ENCODE results near the gene ITGA1. TPM values are rescaled to one million over a fixed set of nuclear protein-coding genes. Genes with fewer than 3 reads are reported as not detected.

Gene ITGA1
- total RNA-seq, 5 donors from 2014 or later (not counting 1 experiment from before 2014, with no cell fraction given) = 2.9 to 13.0 (median 6.8) TPM

GRCh38 chr5:52794519-52794918, 6.8 kb downstream of the ITGA1 start:
- H3K4me3 Mint-ChIP-seq = no peak overlapping the region
- no peak overlapping the region for H3K27ac Mint-ChIP-seq
- ATAC-seq (replicated peaks in 1 of 4) (no peak), DNase-seq (no peak)
- peaks cover 20 to 40% (median 24%) of the 10 kb centered on the region in 3 donors for H3K4me1 Mint-ChIP-seq
- Histone ChIP-seq H3K4me1 (ENCODE audit: control insufficient read depth in 1 of 2, extremely low read depth in 1 of 2, insufficient read depth in 2 of 2, low read length in 2 of 2) (peaks cover 7 to 15% of the 10 kb centered on the region in 2 experiments), H3K27ac (ENCODE audit: low read length) (no peak overlapping the region), H3K27me3 (replicated peaks in 1 of 2; ENCODE audit: control insufficient read depth in 2 of 2, extremely low read depth in 1 of 2, insufficient read depth in 2 of 2, low read length in 1 of 2) (no peaks in the 10 kb centered on the region), H3K36me3 (ENCODE audit: control insufficient read depth in 2 of 2, extremely low read depth in 1 of 2, insufficient read depth in 1 of 2, low read length in 1 of 2) (no peaks in the 10 kb centered on the region), H3K9me3 (no peaks in the 10 kb centered on the region), H3K4me3 (ENCODE audit: control insufficient read depth in 1 of 2, extremely low read depth in 1 of 2, low read length in 1 of 2) (no peak overlapping the region)
- H3K36me3 Mint-ChIP-seq = no peaks in the 10 kb centered on the region
- H3K9me3 Mint-ChIP-seq = no peaks in the 10 kb centered on the region
- ChIA-PET CTCF (no interaction called here), POLR2A (no interaction called here)
- no CpG with 5 or more reads among the region's 1 CpG for WGBS (ENCODE audit: insufficient coverage)
- H3K27me3 Mint-ChIP-seq = no peaks in the 10 kb centered on the region

- ATAC-seq (replicated peaks in 1 of 4) (no peak), DNase-seq (no peak)
- Histone ChIP-seq H3K9me3 (no peaks in the 10 kb centered on the region), H3K4me1 (ENCODE audit: control insufficient read depth in 1 of 2, extremely low read depth in 1 of 2, insufficient read depth in 2 of 2, low read length in 2 of 2) (peaks cover 16 to 24% of the 10 kb centered on the region in 2 experiments), H3K27ac (ENCODE audit: low read length) (no peak overlapping the region), H3K4me3 (ENCODE audit: control insufficient read depth in 1 of 2, extremely low read depth in 1 of 2, low read length in 1 of 2) (no peak overlapping the region), H3K27me3 (replicated peaks in 1 of 2; ENCODE audit: control insufficient read depth in 2 of 2, extremely low read depth in 1 of 2, insufficient read depth in 2 of 2, low read length in 1 of 2) (no peaks in the 10 kb centered on the region), H3K36me3 (ENCODE audit: control insufficient read depth in 2 of 2, extremely low read depth in 1 of 2, insufficient read depth in 1 of 2, low read length in 1 of 2) (no peaks in the 10 kb centered on the region)
- CTCF ChIA-PET = interaction anchor here (0.6 to 1.6 kb wide), 6 partner anchors 9 to 680 kb away, joined by 3 to 4 read pairs (median 3); partner anchors contain the start of genes ITGA1 (in 1 of the 2) and PELO (in 1 of the 2)
- Mint-ChIP-seq H3K36me3 (peaks cover 3% of the 10 kb centered on the region), H3K27me3 (no peaks in the 10 kb centered on the region), H3K9me3 (no peaks in the 10 kb centered on the region), H3K27ac (no peak overlapping the region), H3K4me3 (no peak overlapping the region), H3K4me1 (peaks cover 30 to 41% (median 39%) of the 10 kb centered on the region in 3 donors)
- POLR2A ChIA-PET = interaction anchor here in 1 of 2 donors (1.1 kb wide), 1 partner anchor 69 kb away, joined by 3 read pairs; no protein-coding TSS in a partner anchor
Observed at GRCh38 chr5:52796031-52796430, 8.3 kb downstream of the ITGA1 start.

- ChIA-PET POLR2A (no interaction called here), CTCF (interaction anchor here (0.6 to 1.6 kb wide), 6 partner anchors 11 to 679 kb away, joined by 3 to 4 read pairs (median 3); no protein-coding TSS in a partner anchor)
- Histone ChIP-seq H3K4me3 (ENCODE audit: control insufficient read depth in 1 of 2, extremely low read depth in 1 of 2, low read length in 1 of 2) (no peak overlapping the region), H3K9me3 (no peaks in the 10 kb centered on the region), H3K36me3 (ENCODE audit: control insufficient read depth in 2 of 2, extremely low read depth in 1 of 2, insufficient read depth in 1 of 2, low read length in 1 of 2) (no peaks in the 10 kb centered on the region), H3K4me1 (ENCODE audit: control insufficient read depth in 1 of 2, extremely low read depth in 1 of 2, insufficient read depth in 2 of 2, low read length in 2 of 2) (peaks cover 22 to 30% of the 10 kb centered on the region in 2 experiments), H3K27me3 (replicated peaks in 1 of 2; ENCODE audit: control insufficient read depth in 2 of 2, extremely low read depth in 1 of 2, insufficient read depth in 2 of 2, low read length in 1 of 2) (no peaks in the 10 kb centered on the region), H3K27ac (ENCODE audit: low read length) (no peak overlapping the region)
- Mint-ChIP-seq H3K36me3 (peaks cover 7% of the 10 kb centered on the region), H3K9me3 (no peaks in the 10 kb centered on the region), H3K27ac (peak overlapping the region in 1 of 2 donors; percentile 1), H3K4me1 (peaks cover 36 to 45% (median 45%) of the 10 kb centered on the region in 3 donors), H3K4me3 (no peak overlapping the region), H3K27me3 (no peaks in the 10 kb centered on the region)
- ATAC-seq (replicated peaks in 1 of 4) (no peak), DNase-seq (no peak)
- WGBS (ENCODE audit: insufficient coverage) = no CpG with 5 or more reads among the region's 2 CpGs
Observed at GRCh38 chr5:52796516-52797103, 8.9 kb downstream of the ITGA1 start.

- Histone ChIP-seq H3K4me1 (ENCODE audit: control insufficient read depth in 1 of 2, extremely low read depth in 1 of 2, insufficient read depth in 2 of 2, low read length in 2 of 2) (peaks cover 23 to 45% of the 10 kb centered on the region in 2 experiments), H3K27ac (ENCODE audit: low read length) (peak overlapping the region; percentile 75), H3K36me3 (ENCODE audit: control insufficient read depth in 2 of 2, extremely low read depth in 1 of 2, insufficient read depth in 1 of 2, low read length in 1 of 2) (no peaks in the 10 kb centered on the region), H3K4me3 (ENCODE audit: control insufficient read depth in 1 of 2, extremely low read depth in 1 of 2, low read length in 1 of 2) (peak overlapping the region; percentile 68 to 99), H3K9me3 (no peaks in the 10 kb centered on the region), H3K27me3 (replicated peaks in 1 of 2; ENCODE audit: control insufficient read depth in 2 of 2, extremely low read depth in 1 of 2, insufficient read depth in 2 of 2, low read length in 1 of 2) (no peaks in the 10 kb centered on the region)
- Mint-ChIP-seq H3K9me3 (no peaks in the 10 kb centered on the region), H3K36me3 (peaks cover 7% of the 10 kb centered on the region), H3K27me3 (no peaks in the 10 kb centered on the region), H3K4me1 (peaks cover 54 to 63% (median 62%) of the 10 kb centered on the region in 3 donors), H3K4me3 (peak overlapping the region; percentile 95 to 99 (median 98)), H3K27ac (peak overlapping the region; percentile 88 to 93)
- ChIA-PET POLR2A (interaction anchor here (0.5 to 1.4 kb wide), 8 partner anchors 9 to 208 kb away, joined by 3 to 5 read pairs (median 3); partner anchors contain the start of genes ITGA1 (in 1 of the 2) and PELO (in 1 of the 2)), CTCF (interaction anchor here (0.6 to 1.8 kb wide), 17 partner anchors 9 to 1836 kb away, joined by 3 to 13 read pairs (median 4); partner anchors contain the start of genes ITGA1 (in 2 of the 2), PELO (in 2 of the 2) and MOCS2 (in 1 of the 2))
- no peak for ATAC-seq (replicated peaks in 1 of 4)
- 100% methylated on average over 1 of the region's 3 CpGs for WGBS (ENCODE audit: insufficient coverage)
- DNase-seq = peak in 1 of 35 experiments; percentile 12
Observed at GRCh38 chr5:52798938-52799337, 11.2 kb downstream of the ITGA1 start.

GRCh38 chr5:52799358-52799982, 11.8 kb downstream of the ITGA1 start:
- DNase-seq = peak in 2 of 35 experiments; percentile 0 to 3
- peak; percentile 41 to 49 (median 48) for ATAC-seq (replicated peaks in 1 of 4)
- WGBS (ENCODE audit: insufficient coverage) = under 1% methylated on average over 17 of the region's 19 CpGs

GRCh38 chr5:52799983-52800393, 12.3 kb downstream of the ITGA1 start:
- peak overlapping the region; percentile 95 to 99 (median 98) for H3K4me3 Mint-ChIP-seq
- ATAC-seq (replicated peaks in 1 of 4) (peak; percentile 88 to 92 (median 90)), DNase-seq (peak; percentile 86 to 97 (median 92))
- peaks cover 23 to 45% of the 10 kb centered on the region in 2 experiments for H3K4me1 ChIP-seq (ENCODE audit: control insufficient read depth in 1 of 2, extremely low read depth in 1 of 2, insufficient read depth in 2 of 2, low read length in 2 of 2)
- ChIA-PET CTCF (interaction anchor here (0.6 to 1.8 kb wide), 15 partner anchors 8 to 1837 kb away, joined by 3 to 13 read pairs (median 4); partner anchors contain the start of genes ITGA1 (in 2 of the 2), PELO (in 2 of the 2) and MOCS2 (in 1 of the 2)), POLR2A (interaction anchor here (0.6 to 1.3 kb wide), 7 partner anchors 10 to 73 kb away, joined by 3 to 5 read pairs (median 3); partner anchors contain the start of genes ITGA1 (in 1 of the 2) and PELO (in 1 of the 2))
- peak overlapping the region; percentile 88 to 93 for H3K27ac Mint-ChIP-seq
- no peaks in the 10 kb centered on the region for H3K27me3 Mint-ChIP-seq
- peak overlapping the region; percentile 68 to 99 for H3K4me3 ChIP-seq (ENCODE audit: control insufficient read depth in 1 of 2, extremely low read depth in 1 of 2, low read length in 1 of 2)
- no peaks in the 10 kb centered on the region for H3K36me3 ChIP-seq (ENCODE audit: control insufficient read depth in 2 of 2, extremely low read depth in 1 of 2, insufficient read depth in 1 of 2, low read length in 1 of 2)
- no peaks in the 10 kb centered on the region for H3K9me3 Mint-ChIP-seq
- H3K36me3 Mint-ChIP-seq = peaks cover 15% of the 10 kb centered on the region
- no peaks in the 10 kb centered on the region for H3K27me3 ChIP-seq (replicated peaks in 1 of 2; ENCODE audit: control insufficient read depth in 2 of 2, extremely low read depth in 1 of 2, insufficient read depth in 2 of 2, low read length in 1 of 2)
- WGBS (ENCODE audit: insufficient coverage) = under 1% methylated on average over 31 of the region's 34 CpGs
- H3K27ac ChIP-seq (ENCODE audit: low read length) = peak overlapping the region; percentile 75
- H3K9me3 ChIP-seq = no peaks in the 10 kb centered on the region
- H3K4me1 Mint-ChIP-seq = peaks cover 62 to 72% (median 70%) of the 10 kb centered on the region in 3 donors

More at GRCh38 chr5:52799358-52799982, 11.8 kb downstream of the ITGA1 start:
- peak overlapping the region; percentile 95 to 99 (median 98) for H3K4me3 Mint-ChIP-seq
- Histone ChIP-seq H3K36me3 (ENCODE audit: control insufficient read depth in 2 of 2, extremely low read depth in 1 of 2, insufficient read depth in 1 of 2, low read length in 1 of 2) (no peaks in the 10 kb centered on the region), H3K27ac (ENCODE audit: low read length) (peak overlapping the region; percentile 75), H3K27me3 (replicated peaks in 1 of 2; ENCODE audit: control insufficient read depth in 2 of 2, extremely low read depth in 1 of 2, insufficient read depth in 2 of 2, low read length in 1 of 2) (no peaks in the 10 kb centered on the region), H3K4me3 (ENCODE audit: control insufficient read depth in 1 of 2, extremely low read depth in 1 of 2, low read length in 1 of 2) (peak overlapping the region; percentile 68 to 99), H3K9me3 (no peaks in the 10 kb centered on the region), H3K4me1 (ENCODE audit: control insufficient read depth in 1 of 2, extremely low read depth in 1 of 2, insufficient read depth in 2 of 2, low read length in 2 of 2) (peaks cover 23 to 45% of the 10 kb centered on the region in 2 experiments)
- peak overlapping the region; percentile 88 to 93 for H3K27ac Mint-ChIP-seq
- peaks cover 12% of the 10 kb centered on the region for H3K36me3 Mint-ChIP-seq
- no peaks in the 10 kb centered on the region for H3K27me3 Mint-ChIP-seq
- H3K4me1 Mint-ChIP-seq = peaks cover 58 to 68% (median 68%) of the 10 kb centered on the region in 3 donors
- POLR2A ChIA-PET = interaction anchor here (0.5 to 1.4 kb wide), 10 partner anchors 9 to 209 kb away, joined by 3 to 5 read pairs (median 3); partner anchors contain the start of genes ITGA1 (in 1 of the 2) and PELO (in 1 of the 2)
- CTCF ChIA-PET = interaction anchor here (0.6 to 1.8 kb wide), 17 partner anchors 9 to 1836 kb away, joined by 3 to 13 read pairs (median 4); partner anchors contain the start of genes ITGA1 (in 2 of the 2), PELO (in 2 of the 2) and MOCS2 (in 1 of the 2)
- H3K9me3 Mint-ChIP-seq = no peaks in the 10 kb centered on the region

Data from T-cell (primary cell).